Retinal pigment epithelial cell (primary cell): ENCODE results near the gene UNC13B.

ENCODE experiments used
- DNase-seq: peaks from one replicate; pipeline ENCODE4 v3.0.0-alpha.2; 2010; ENCODE audit warnings: low read depth
- H3K4me3 ChIP-seq: 2 replicates; pipeline ENCODE4 v1.5.1; 2011; ENCODE audit warnings: mild to moderate bottlenecking, low read length, control low read depth, moderate library complexity
- CTCF ChIP-seq: conservative IDR thresholded peaks from 2 replicates; pipeline ENCODE4 v1.5.1; 2011; ENCODE audit warnings: low read depth, low read length, control low read depth, inconsistent platforms

Gene UNC13B

DNA sequence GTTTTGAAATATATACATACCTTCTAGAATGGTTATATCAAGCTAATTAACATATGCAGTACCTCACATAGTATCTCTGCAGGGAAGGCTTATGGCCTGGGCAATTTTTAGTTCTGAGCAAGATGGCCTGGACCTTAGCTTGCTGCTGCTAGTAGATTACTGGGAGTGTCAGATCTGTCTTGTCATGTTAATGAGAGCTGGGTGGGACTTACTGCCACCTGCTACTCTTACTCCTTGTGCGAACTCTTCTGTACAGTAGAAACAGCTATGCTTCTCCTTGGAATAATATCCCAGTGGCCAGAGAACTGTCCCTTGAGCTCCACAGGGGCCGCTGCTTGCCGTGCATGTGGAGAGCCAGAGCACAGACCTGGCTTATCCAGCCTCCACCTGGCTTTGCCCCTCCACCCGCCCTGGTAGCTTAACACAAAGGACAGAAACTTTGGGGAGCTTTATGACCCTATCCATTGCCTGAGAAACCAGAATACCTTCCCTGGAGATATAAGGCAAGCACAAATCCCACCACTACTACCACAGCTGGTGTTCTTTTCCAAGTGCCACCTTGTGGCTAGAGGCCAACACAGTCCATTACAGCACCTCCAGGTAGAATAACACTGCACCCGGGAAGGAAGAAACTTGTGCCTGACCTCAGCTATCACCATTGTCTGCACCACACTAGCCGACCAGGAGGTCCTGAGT, 253.7 kb downstream of the UNC13B start:
- TF ChIP-seq CTCF, result peak; percentile 28
- no peak for DNase-seq
- H3K4me3 ChIP-seq, result no peak overlapping the region

DNA sequence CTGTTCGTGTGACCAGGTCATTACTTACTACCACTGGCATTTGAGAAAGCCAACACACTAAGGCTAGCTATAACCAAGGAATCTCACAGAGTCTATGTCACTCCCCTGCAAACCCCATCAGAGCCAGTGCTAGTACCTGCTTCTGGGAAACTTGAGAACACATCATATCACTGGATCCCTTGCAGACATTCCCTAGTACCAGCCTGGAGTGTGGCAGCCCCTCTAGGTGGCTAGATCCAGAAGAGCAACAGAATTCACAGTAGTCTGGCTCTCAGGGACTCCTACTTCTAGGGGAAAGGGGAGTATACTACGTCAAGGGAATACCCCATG, 254.3 kb downstream of the UNC13B start:
- no peak for DNase-seq
- no peak for TF ChIP-seq CTCF
- no peak overlapping the region for H3K4me3 ChIP-seq

- no peak for DNase-seq
- no peak for TF ChIP-seq CTCF
- H3K4me3 ChIP-seq, result no peak overlapping the region
Measured at GRCh38 chr9:35422346-35422745, 260.5 kb downstream of the UNC13B start.

GRCh38 chr9:35422753-35423152, 260.9 kb downstream of the UNC13B start:
- no peak overlapping the region for H3K4me3 ChIP-seq
- DNase-seq, result no peak
- TF ChIP-seq CTCF, result no peak

DNA sequence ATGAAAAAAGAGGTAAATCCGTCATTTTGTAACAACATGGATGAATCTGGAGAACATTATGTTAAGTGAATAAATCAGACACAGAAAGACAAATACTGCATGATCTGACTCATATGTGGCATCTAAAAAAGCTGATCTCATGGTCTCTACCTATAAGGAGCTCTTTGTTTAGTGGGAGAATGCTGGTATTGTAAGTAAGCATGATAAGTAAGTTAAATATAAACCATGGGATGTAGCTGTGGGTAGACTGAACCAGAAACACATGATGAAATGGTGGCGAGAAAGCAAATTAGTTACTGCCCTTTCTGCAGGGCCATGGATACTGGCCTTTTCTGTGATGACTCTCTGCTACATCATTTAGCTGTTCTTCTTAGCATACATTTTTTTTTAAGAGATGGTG, 261.7 kb downstream of the UNC13B start:
- no peak overlapping the region for H3K4me3 ChIP-seq
- no peak for DNase-seq
- TF ChIP-seq CTCF, result no peak

DNA sequence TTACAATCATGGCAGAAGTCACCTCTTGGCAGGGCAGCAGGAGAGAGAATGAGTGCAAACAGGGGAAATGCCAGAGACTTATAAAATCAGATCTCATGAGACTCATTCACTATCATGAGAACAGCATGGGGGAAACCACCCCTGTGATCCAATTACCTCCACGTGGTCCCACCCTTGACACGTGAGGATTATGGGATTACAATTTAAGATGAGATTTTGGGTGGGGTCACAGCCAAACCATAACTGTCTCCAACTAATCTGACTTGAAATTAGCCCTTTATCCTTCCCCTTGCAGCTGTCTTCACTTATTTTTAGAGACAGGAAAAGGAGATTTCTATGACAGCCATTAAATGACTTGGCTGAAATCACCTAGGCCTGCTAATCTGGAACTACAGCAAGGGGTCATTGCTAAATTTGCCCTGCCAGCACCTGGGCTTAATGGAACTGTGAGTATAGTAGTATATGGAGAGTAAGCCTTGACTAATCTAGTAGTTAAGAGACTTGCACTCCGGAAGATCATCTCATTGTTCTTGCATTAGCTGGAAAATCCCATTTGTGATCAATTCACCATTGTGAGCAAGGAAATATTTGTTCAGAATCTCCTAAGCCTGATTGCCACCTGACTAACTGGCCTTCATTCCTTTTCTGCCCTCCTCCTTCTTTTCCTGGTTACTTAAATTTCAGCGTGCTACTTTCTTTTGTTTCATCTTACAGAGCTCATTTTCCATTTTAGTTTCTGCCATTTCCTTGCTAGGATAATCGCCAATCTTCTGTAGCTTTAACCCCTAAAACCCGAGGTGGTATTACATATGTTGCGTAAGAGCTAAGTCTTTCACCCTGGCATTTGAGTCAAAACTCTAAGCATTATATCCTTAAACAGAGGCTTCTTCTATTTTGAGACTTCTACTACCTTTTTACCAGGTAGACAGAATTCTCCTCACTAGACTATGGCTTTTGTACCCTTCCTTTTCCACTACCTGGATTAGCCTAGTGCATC, 262.8 kb downstream of the UNC13B start:
- no peak for TF ChIP-seq CTCF
- no peak overlapping the region for H3K4me3 ChIP-seq
- no peak for DNase-seq
